Neuron (in vitro differentiated cells): ENCODE data around the gene KCNJ5.

ENCODE experiments used
- H2AFZ ChIP-seq: one replicate; pipeline ENCODE4 v1.6.1; 2013; ENCODE audit warnings: low read depth, mild to moderate bottlenecking, inconsistent platforms, low read length, moderate library complexity
- H3K27me3 ChIP-seq: one replicate; pipeline ENCODE4 v1.6.1; 2013; ENCODE audit warnings: low read length; ENCODE audit not compliant: insufficient read depth
- H3K36me3 ChIP-seq: one replicate; pipeline ENCODE4 v1.6.1; 2013; ENCODE audit warnings: low read length; ENCODE audit not compliant: insufficient read depth
- H3K4me1 ChIP-seq: one replicate; pipeline ENCODE4 v1.6.1; 2013; ENCODE audit warnings: low read length; ENCODE audit not compliant: insufficient read depth
- H3K4me3 ChIP-seq: 2 replicates; pipeline ENCODE4 v1.5.1; 2013; ENCODE audit warnings: mild to moderate bottlenecking, low read length, moderate library complexity
- H3K9me3 ChIP-seq: one replicate; pipeline ENCODE4 v1.6.1; 2013; ENCODE audit warnings: low read length

Gene KCNJ5

DNA sequence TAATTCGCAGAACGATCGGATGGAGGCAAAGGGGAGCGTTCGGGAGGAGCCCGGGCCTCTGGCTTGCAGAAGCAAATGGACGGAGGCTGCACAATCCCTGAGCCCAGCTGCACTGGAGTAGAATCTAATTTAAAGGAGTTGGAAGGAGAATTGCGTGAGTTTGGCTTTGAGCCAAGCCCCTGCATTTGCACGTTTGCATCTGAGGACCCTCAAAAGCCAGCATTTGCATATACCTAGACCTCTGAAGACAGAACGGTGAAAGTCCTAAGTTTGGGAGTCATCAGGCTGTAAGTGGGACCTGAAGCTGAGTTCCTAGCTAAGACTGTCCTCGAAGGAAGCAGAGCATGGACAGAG is 35.9 kb downstream of the KCNJ5 start:
- H3K4me3 ChIP-seq = no peak overlapping the region

DNA sequence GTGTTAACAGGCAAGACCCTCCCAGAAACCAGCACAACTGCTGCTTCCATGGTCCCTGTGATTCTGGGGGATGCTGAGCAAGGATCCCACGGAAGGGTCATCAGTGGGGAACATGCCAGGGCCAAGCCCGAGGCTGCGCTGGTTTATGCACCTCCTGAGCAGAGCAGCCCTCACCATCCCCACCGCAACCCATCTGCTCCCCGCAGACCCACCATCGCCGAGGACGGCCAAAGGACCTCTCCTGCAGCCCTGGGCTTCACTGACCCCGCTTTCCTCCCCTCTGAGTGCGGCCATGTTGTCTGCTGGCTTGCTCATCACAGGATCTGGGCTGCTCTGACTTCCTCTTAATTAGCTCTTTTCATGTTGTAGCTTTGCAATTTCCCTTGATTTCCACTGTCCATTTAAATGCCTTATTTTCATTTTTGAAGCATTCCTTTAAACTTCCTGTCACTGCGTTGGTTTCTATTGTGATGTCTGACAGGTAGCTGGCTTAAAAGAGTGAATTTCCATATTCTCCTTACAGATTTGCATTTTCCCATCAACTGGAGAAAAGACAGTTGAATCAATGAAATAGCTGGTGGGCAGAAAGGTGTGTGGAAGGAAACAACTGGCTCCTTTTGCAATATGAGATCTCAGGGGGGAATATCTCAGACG is 36.7 kb downstream of the KCNJ5 start:
- Histone ChIP-seq H3K36me3 (no peaks in the 10 kb centered on the region), H3K4me3 (no peak overlapping the region), H3K27me3 (no peaks in the 10 kb centered on the region), H3K4me1 (peaks cover 23% of the 10 kb centered on the region), H2AFZ (no peak overlapping the region), H3K9me3 (no peaks in the 10 kb centered on the region)

More for the DNA sequence above, 35.9 kb downstream of the KCNJ5 start:
- no peaks in the 10 kb centered on the region for H3K9me3 ChIP-seq
- H3K4me1 ChIP-seq = peaks cover 23% of the 10 kb centered on the region
- H2AFZ ChIP-seq = no peak overlapping the region
- H3K36me3 ChIP-seq = no peaks in the 10 kb centered on the region
- no peaks in the 10 kb centered on the region for H3K27me3 ChIP-seq

DNA sequence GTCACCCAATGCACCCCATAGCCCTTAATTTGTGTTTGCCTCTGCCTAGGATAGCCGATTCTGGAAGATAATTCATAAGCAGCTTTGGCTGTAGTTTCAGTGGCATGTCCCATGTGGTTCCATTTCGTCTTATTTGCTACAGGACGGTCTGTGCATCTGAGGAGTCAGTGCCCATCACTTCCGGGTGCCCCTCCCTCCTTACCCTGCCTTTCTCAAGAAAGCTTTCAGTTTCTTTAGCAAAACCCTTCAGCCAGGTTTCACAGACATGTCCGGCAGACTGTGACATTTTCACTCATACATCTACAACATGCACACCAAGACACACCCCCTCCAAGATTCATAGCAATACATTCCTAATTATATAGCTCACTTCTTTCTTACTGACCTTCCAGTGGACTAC is 37.2 kb downstream of the KCNJ5 start:
- Histone ChIP-seq H3K4me3 (no peak overlapping the region), H3K4me1 (peaks cover 23% of the 10 kb centered on the region)

DNA sequence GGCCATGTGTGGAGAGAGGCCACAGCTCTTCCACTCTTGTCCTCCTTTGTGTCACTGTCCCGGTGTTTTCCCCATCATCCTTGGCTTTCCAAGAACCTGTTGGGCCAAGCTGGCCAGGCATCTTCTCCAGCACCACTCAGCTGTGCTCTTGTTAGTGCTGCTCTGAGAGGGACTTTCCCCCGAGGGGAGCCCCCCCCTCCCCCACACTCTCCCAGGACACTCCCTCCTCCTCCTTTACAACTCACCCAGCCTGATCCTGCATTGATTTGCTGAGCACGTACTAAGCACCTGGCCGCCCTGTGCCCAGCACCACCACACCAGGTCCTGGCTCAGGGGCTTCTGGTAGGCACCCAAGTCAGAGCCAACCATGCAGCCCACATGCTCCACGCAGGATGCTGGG is 38.3 kb downstream of the KCNJ5 start:
- H3K36me3 ChIP-seq = no peaks in the 10 kb centered on the region
- H3K9me3 ChIP-seq = no peaks in the 10 kb centered on the region
- H3K4me1 ChIP-seq = peaks cover 19% of the 10 kb centered on the region
- H3K4me3 ChIP-seq = no peak overlapping the region
- no peak overlapping the region for H2AFZ ChIP-seq
- no peaks in the 10 kb centered on the region for H3K27me3 ChIP-seq

More for the DNA sequence above, 37.2 kb downstream of the KCNJ5 start:
- H2AFZ ChIP-seq = no peak overlapping the region
- H3K9me3 ChIP-seq = no peaks in the 10 kb centered on the region
- H3K36me3 ChIP-seq = no peaks in the 10 kb centered on the region
- no peaks in the 10 kb centered on the region for H3K27me3 ChIP-seq

DNA sequence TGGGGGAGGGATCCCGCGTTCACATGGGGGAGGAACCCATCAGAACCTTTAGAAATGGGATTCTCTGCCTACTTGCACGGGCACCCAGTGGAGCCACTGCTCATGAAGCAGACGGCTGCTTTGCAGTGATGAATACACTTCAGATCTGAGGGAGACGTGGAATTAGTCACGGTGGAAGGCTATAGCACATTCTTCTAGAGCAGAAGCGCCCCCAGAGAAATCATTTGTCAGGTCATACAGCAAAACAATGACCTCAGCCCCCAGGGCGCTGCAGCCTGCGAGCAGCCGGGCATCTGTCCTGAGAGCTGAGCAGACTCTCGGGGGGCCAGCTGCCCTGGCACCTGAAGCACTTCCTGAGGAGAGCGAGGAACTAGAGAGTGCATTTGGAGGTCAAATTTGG is 38.8 kb downstream of the KCNJ5 start:
- no peaks in the 10 kb centered on the region for H3K9me3 ChIP-seq
- no peak overlapping the region for H2AFZ ChIP-seq
- no peaks in the 10 kb centered on the region for H3K27me3 ChIP-seq
- no peak overlapping the region for H3K4me3 ChIP-seq
- H3K36me3 ChIP-seq = no peaks in the 10 kb centered on the region
- peaks cover 14% of the 10 kb centered on the region for H3K4me1 ChIP-seq

DNA sequence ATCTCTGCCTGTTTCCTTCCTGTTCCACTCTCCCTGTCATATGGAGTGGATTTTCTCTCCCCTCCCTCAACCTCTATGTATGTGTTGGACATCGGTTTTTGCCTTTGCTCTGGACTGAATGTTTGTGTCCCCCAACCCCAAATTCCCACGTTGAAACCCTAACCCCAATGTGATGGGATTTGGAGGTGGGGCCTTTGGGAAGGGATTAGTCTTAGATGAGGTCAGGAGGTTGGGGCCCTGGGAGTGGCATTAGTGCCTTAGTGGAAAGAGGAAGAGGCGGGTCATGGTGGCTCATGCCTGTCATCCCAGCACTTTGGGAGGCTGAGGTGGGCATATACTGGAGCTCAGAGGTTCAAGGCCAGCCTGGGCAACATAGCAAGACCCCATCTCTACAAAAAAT is 39.9 kb downstream of the KCNJ5 start:
- Histone ChIP-seq H3K4me1 (peaks cover 11% of the 10 kb centered on the region), H3K9me3 (no peaks in the 10 kb centered on the region), H3K27me3 (no peaks in the 10 kb centered on the region), H3K36me3 (no peaks in the 10 kb centered on the region), H3K4me3 (no peak overlapping the region), H2AFZ (no peak overlapping the region)

DNA sequence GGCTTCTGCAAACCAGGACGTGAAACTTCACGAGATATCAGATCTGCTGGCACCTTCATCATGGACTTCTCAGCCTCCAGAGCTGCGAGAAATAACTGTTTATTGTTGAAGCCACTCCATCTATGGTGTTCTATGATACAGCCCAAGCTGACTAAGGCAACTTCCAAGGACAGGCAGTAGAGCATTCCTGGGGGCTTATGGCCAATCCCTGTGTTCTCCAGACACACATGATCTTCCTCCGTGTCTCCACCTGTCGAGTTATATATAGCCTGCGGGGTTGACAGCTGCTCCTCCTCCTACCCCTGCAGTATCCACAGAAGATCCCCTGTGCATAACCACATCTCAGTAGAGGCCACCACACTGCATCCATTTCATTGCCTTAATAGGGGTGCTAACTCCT is 40.5 kb downstream of the KCNJ5 start:
- no peak overlapping the region for H2AFZ ChIP-seq
- H3K4me1 ChIP-seq = peaks cover 15% of the 10 kb centered on the region
- H3K9me3 ChIP-seq = no peaks in the 10 kb centered on the region
- H3K36me3 ChIP-seq = no peaks in the 10 kb centered on the region
- H3K27me3 ChIP-seq = no peaks in the 10 kb centered on the region
- H3K4me3 ChIP-seq = no peak overlapping the region

DNA sequence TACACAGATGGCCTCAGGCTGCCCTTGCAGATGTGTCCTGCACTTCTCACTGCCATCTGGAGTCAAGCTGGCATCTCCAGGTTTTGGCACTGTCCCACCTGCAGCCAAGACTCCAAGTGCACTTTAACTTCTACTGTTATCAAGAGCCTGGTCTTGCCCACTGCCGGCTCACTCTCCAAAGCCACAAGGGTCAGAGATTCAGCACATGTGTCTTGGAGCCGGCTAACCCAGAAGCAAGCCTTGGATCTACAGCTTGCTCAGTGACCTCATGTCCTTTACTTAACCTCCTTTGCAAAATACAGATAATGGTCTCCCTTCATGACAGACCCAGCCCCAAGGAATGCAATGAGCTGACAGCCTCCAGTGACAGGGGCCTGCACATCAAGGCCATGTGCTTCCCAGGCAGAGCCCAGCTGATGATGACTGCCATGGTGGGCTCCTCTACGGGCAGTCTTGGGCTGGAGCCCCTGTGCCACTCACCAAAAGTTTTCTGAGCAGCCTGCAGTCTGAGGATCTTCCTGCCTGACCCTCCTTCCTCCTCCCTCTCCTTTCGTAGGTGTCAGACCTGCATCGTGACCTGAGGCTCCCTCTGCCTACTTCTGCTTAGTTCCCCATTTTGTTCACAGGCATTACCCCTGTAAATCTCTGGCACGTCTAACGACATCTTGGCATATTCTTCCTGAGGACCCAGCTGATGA is 42.5 kb downstream of the KCNJ5 start:
- Histone ChIP-seq H3K36me3 (no peaks in the 10 kb centered on the region), H2AFZ (no peak overlapping the region), H3K27me3 (no peaks in the 10 kb centered on the region), H3K4me3 (no peak overlapping the region), H3K9me3 (no peaks in the 10 kb centered on the region), H3K4me1 (peaks cover 20% of the 10 kb centered on the region)

DNA sequence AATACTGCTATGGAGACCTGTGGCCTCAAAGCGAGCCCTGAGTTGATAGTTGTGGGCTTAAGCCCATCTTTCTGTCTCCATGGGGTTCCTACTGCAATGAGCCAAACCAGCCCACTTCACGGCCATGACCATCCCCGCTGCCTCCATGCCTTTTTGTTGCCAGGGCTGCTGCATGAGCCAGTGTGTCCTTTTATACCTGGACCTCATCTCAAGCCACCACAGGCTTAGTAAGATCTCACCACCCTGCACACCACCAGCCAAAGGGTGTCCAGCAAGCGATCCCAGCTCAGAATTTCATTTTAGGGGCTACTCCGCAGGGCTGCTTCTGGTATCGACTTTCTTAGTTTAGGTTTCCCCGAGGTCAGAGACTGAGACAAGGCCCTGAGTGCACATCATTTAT is 43.2 kb downstream of the KCNJ5 start:
- Histone ChIP-seq H3K36me3 (no peaks in the 10 kb centered on the region), H3K9me3 (no peaks in the 10 kb centered on the region), H3K4me1 (peaks cover 20% of the 10 kb centered on the region), H3K4me3 (no peak overlapping the region), H2AFZ (no peak overlapping the region), H3K27me3 (no peaks in the 10 kb centered on the region)

DNA sequence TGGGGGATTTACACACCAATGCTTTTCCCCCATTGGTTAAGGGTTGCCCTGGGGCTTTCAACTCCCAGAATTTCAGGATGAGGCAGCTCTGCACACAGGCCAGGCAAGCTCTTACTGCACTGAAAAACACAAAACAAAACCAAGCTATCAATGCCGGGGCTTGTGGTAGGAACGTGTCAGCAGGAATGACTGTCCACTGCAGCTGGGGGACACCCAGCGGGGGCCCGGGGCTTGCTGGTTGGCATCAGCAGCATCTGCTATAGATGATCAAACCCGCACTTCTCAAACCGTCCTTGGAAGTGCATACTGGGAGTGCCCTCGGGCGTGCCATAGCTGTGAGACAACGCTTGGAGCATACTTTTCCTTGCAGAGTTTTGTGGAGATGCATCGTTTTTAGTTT is 43.8 kb downstream of the KCNJ5 start:
- H3K9me3 ChIP-seq = no peaks in the 10 kb centered on the region
- peaks cover 16% of the 10 kb centered on the region for H3K4me1 ChIP-seq
- H3K4me3 ChIP-seq = no peak overlapping the region
- no peaks in the 10 kb centered on the region for H3K27me3 ChIP-seq
- H3K36me3 ChIP-seq = no peaks in the 10 kb centered on the region
- no peak overlapping the region for H2AFZ ChIP-seq

DNA sequence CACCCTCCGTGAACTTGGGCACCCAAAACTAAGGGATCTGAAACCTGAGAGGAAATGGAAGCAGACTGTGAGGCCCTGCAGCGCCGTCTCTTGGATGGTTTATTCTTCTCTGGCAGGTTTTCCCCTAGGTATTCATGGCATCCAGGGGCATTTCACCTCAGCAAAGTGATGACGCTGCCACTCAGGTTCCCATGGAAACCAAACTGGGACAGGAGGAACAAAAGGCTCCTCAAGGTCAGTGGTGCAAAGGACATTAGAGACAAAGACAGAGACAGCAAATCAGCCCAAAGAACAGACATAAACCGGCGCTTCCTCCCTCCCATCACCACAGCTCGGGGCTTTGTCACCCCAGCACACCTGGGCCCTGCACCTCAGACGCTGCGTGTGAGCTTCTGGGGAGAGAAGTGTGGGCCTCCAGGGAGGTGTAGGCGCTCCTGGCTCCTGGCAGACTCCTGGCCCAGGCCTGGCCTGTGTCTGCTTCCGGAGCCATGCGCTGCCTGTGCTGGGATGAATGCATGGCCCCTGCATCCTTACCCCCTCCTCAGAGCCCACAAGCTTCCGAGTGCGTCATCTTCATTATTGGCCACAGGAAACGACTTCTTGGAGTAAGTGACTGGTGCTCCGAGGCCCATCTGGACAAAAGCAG is 45.6 kb downstream of the KCNJ5 start:
- Histone ChIP-seq H3K36me3 (no peaks in the 10 kb centered on the region), H2AFZ (peak overlapping the region; percentile 69), H3K27me3 (no peaks in the 10 kb centered on the region), H3K9me3 (no peaks in the 10 kb centered on the region), H3K4me1 (peaks cover 14% of the 10 kb centered on the region), H3K4me3 (no peak overlapping the region)

DNA sequence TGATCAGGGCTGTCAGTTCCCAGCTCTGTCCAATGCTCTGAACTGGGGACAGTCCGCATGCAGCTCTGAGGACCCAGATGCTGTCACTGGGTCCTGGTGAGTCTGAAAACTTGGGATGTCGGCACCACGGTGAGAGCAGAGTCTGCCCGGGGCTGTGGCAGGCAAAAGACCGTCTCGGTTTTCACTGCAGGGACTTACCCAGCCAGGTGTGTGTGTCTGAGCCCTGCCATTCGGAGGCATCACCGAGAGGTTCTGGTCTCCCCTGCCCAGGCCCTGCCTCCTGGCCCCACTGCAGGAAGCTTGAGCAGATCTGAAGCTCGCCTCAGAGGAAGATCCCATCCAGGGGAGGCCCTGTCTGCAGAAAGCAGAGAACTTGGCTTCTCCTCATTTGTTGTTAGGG is 46.3 kb downstream of the KCNJ5 start:
- H3K27me3 ChIP-seq = no peaks in the 10 kb centered on the region
- no peaks in the 10 kb centered on the region for H3K36me3 ChIP-seq
- H3K4me1 ChIP-seq = peaks cover 14% of the 10 kb centered on the region
- no peak overlapping the region for H3K4me3 ChIP-seq
- H3K9me3 ChIP-seq = no peaks in the 10 kb centered on the region
- peak overlapping the region; percentile 69 for H2AFZ ChIP-seq

DNA sequence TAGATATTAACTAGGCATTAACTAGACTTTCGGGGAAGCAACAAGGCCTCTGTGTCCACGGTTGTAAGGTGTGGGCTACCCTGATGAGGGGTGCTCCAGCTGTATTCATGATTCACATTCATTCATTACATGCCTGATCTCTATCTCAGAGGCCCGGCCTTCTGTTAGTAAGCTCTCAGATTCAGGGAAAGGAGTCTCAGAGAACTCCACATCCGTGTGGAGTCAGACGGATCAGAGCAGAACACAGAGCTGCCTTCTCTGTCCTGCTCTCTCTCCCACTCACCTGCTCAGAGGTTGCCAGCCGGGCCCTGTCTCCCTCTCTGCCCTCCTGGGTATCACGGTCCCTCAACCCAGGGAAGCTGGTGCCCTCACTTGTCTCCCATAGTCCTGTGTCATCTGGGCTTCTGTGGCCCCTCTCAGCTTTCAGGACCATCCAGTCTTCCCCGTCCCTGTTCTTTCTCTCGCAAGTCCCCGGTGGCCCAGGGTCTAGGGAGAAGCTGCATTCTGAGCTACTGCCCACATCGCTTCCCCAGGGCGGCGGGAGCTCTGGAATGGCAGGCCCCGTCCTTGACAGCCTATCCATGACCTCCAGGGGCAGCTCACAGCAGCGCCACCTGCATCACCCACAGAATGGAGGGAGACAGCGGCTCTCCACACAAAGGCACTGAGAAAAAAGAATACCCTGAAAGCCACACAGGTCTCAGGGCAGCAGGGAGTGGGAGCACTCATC is 47.2 kb downstream of the KCNJ5 start:
- peaks cover 14% of the 10 kb centered on the region for H3K4me1 ChIP-seq
- H2AFZ ChIP-seq = no peak overlapping the region
- H3K27me3 ChIP-seq = no peaks in the 10 kb centered on the region
- no peaks in the 10 kb centered on the region for H3K9me3 ChIP-seq
- H3K4me3 ChIP-seq = no peak overlapping the region
- no peaks in the 10 kb centered on the region for H3K36me3 ChIP-seq
